Pancreas (tissue), 10 donors: ENCODE results near the gene GSTM3. TPM values are rescaled to one million over a fixed set of nuclear protein-coding genes. Genes with fewer than 3 reads are reported as not detected.

Experiments
- ATAC-seq, 4 donors: fragments of 200-7000 bp; cut with Tn5 transposase; one replicate each; pipeline versions ENCODE4 v1.8.0 to v1.9.1; 2020; ENCODE audit warnings: mild to moderate bottlenecking in 4 of 4, moderate library complexity in 4 of 4
- DNase-seq, 6 donors: peaks; one replicate each; pipeline ENCODE4 v3.0.0-alpha.2; 2020
- FAIRE-seq: peaks from 2 replicates; lab custom pipeline; 2012; peaks lifted over from hg19 to GRCh38; lab: Jason Lieb, UNC
- H3K27ac ChIP-seq, 4 donors: fragments of 200-600 bp; sonication (generic); 1 replicate in 3 of 4; 2 replicates in 1 of 4; pipeline versions ENCODE4 v1.5.0 to v1.8.0; 2020
- H3K27me3 ChIP-seq, 4 donors: fragments of 200-600 bp; one replicate each; pipeline ENCODE4 v1.8.0; 2021
- H3K36me3 ChIP-seq, 3 donors: fragments of 200-600 bp; sonication (generic) in 1 of 3; one replicate each; pipeline versions ENCODE4 v1.5.0 to v1.8.0; 2020 to 2021
- H3K4me1 ChIP-seq, 3 donors: fragments of 200-600 bp; one replicate each; pipeline ENCODE4 v1.8.0; 2021
- H3K4me3 ChIP-seq, 4 donors: fragments of 200-600 bp; sonication (generic) in 2 of 4; one replicate each; pipeline versions ENCODE4 v1.5.0 to v1.8.0; 2020 to 2021
- H3K9me3 ChIP-seq, 4 donors: fragments of 200-600 bp; one replicate each; pipeline ENCODE4 v1.8.0; 2021
- CTCF ChIP-seq, 4 donors: fragments of 200-600 bp; sonication (generic) in 3 of 4; IDR thresholded peaks; one replicate each; pipeline versions ENCODE4 v1.5.0 to v1.8.0; 2021; ENCODE audit warnings: antibody characterized with exemption in 4 of 4
- WGBS, 2 donors: extraction: QIAGEN DNeasy Blood & Tissue Kit; methylation state at CpG; one replicate each; pipeline ENCODE4 v1.1.7; 2013; 5-methylcytosine and 5-hydroxymethylcytosine counted together
- intact Hi-C, 3 donors: fragments of 100-400 bp; cut with DNase I; formaldehyde crosslinking; loops; one replicate each; pipeline versions ENCODE4 v1.11.1 to v1.14.2; 2022
- polyA plus RNA-seq, 2 donors: library from polyadenylated mRNA; stranded (reverse); fragments of 200-250 nt; gene quantifications; one replicate each; pipeline ENCODE4 v1.2.3, GENCODE V29; 2013
- total RNA-seq, 6 donors: library from RNA; stranded (reverse); fragmentation: NEBNext Ultra II Directional in 4 of 6; extraction: Animal tissue kit (Norgen Biotek cat#: 25700) in 4 of 6; gene quantifications; one replicate each; pipeline versions ENCODE4 v1.2.1 to v1.2.4, GENCODE V29; 2021 to 2023
- donor health status: healthy with polysubstance abuse.
- donor health status: DM: no; HTN: no; CAD: no; lungs with moderate emphysema.
- donor health status: DM: no; HTN: no; CAD: no.
- donor health status: control.
- donor health status: control.
- donor health status: Bipolar disorder and iron deficiency.
- donor health status: DM: yes; HTN: yes; CAD: no.
- donor health status: DM: no; HTN: no; CAD: no.
- donor health status: DM: no; HTN: no; CAD: no.
- donor health status: DM: yes; HTN: yes; CAD: no.

GSTM3 gene
- total and polyA plus RNA-seq, 8 donors = 13.9 to 58.1 (median 24.7) TPM

DNA sequence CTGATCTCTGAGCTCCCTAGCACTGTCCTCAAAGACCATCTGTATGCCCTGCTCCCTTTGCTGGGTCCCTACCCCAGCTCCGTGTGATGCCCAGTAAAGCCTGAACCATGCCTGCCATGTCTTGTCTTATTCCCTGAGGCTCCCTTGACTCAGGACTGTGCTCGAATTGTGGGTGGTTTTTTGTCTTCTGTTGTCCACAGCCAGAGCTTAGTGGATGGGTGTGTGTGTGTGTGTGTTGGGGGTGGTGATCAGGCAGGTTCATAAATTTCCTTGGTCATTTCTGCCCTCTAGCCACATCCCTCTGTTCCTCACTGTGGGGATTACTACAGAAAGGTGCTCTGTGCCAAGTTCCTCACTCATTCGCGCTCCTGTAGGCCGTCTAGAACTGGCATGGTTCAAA, 23.1 kb downstream of the GSTM3 start:
- no peaks in the 10 kb centered on the region for H3K9me3 ChIP-seq
- H3K27ac ChIP-seq = no peak overlapping the region
- no peak overlapping the region for H3K4me3 ChIP-seq
- H3K27me3 ChIP-seq = no peaks in the 10 kb centered on the region
- H3K36me3 ChIP-seq = no peaks in the 10 kb centered on the region
- intact Hi-C loops = no loop called here
- TF ChIP-seq CTCF (IDR thresholded peaks at IDR 0.05) = no peak
- FAIRE-seq (no peak), DNase-seq (no peak), ATAC-seq (no peak)
- 78 to 86% methylated on average over 5 of the region's 5 CpGs for WGBS, 2 donors
- no peaks in the 10 kb centered on the region for H3K4me1 ChIP-seq

- no peak for TF ChIP-seq CTCF (IDR thresholded peaks at IDR 0.05)
- no peaks in the 10 kb centered on the region for H3K36me3 ChIP-seq
- H3K27me3 ChIP-seq = no peaks in the 10 kb centered on the region
- WGBS, 2 donors = 52 to 63% methylated on average over 3 of the region's 3 CpGs
- ATAC-seq (no peak), DNase-seq (no peak), FAIRE-seq (no peak)
- H3K9me3 ChIP-seq = no peaks in the 10 kb centered on the region
- no peak overlapping the region for H3K27ac ChIP-seq
- H3K4me1 ChIP-seq = no peaks in the 10 kb centered on the region
- intact Hi-C loops = no loop called here
- H3K4me3 ChIP-seq = no peak overlapping the region
Observed at GRCh38 chr1:109716570-109717090, 24.2 kb downstream of the GSTM3 start.

DNA sequence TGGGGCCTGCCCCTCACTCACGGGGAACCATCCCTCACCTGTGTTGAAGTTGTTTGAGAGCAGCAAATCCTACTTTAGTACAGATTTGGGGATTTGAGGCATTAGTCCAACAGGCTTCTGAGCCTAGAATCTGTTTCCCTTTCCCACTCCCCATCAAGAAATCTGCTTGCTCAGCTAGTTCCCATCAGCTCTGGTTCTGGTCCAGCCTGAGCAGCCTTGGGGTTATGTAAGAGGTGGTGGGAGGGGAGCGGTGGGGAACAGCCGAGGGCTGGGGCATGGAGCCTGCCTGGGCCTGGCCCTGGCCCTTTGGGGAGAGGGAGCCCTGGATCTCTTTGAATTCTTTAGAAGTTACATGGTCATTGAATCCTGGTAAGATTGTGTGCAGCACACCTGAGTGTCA, 24.7 kb downstream of the GSTM3 start:
- no peaks in the 10 kb centered on the region for H3K36me3 ChIP-seq
- TF ChIP-seq CTCF (IDR thresholded peaks at IDR 0.05) = no peak
- H3K27ac ChIP-seq = no peak overlapping the region
- DNase-seq = no peak
- no peaks in the 10 kb centered on the region for H3K4me1 ChIP-seq
- H3K4me3 ChIP-seq = no peak overlapping the region
- intact Hi-C loops = no loop called here
- no peak for FAIRE-seq
- no peaks in the 10 kb centered on the region for H3K9me3 ChIP-seq
- 78 to 84% methylated on average over 3 of the region's 3 CpGs for WGBS, 2 donors
- no peak for ATAC-seq
- H3K27me3 ChIP-seq = no peaks in the 10 kb centered on the region

DNA sequence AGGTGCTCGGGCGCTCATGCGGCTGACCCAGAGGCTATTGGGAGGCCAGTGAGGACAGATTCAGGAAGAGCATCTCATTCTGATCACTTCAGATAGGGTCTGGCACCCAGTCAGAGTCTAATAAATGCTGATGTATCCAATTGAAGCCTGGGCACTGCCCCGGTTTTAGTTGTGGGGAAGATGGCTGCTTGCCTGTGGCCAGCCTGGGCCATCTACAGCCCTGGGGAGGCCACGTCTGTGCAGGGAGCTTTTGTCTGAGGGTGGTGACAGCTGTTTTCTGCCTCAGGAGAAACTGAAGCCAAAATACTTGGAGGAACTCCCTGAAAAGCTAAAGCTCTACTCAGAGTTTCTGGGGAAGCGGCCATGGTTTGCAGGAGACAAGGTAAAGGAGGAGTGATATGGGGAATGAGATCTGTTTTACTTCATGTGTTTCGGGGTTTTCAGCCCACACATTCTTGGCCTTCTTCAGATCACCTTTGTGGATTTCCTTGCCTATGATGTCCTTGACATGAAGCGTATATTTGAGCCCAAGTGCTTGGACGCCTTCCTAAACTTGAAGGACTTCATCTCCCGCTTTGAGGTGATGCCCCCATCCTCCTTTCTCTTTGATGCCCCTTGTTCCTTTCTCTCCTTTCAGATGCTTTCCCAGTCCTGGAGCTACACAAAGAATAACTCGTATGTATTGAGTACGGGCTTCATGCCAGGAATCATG, 26.0 kb downstream of the GSTM3 start:
- DNase-seq (no peak), ATAC-seq (no peak), FAIRE-seq (no peak)
- no peak overlapping the region for H3K4me3 ChIP-seq
- no peak overlapping the region for H3K27ac ChIP-seq
- intact Hi-C loops = no loop called here
- H3K27me3 ChIP-seq = no peaks in the 10 kb centered on the region
- H3K9me3 ChIP-seq = no peaks in the 10 kb centered on the region
- H3K4me1 ChIP-seq = no peaks in the 10 kb centered on the region
- no peak for TF ChIP-seq CTCF (IDR thresholded peaks at IDR 0.05)
- 82 to 83% methylated on average over 12 of the region's 12 CpGs for WGBS, 2 donors
- H3K36me3 ChIP-seq = no peaks in the 10 kb centered on the region

DNA sequence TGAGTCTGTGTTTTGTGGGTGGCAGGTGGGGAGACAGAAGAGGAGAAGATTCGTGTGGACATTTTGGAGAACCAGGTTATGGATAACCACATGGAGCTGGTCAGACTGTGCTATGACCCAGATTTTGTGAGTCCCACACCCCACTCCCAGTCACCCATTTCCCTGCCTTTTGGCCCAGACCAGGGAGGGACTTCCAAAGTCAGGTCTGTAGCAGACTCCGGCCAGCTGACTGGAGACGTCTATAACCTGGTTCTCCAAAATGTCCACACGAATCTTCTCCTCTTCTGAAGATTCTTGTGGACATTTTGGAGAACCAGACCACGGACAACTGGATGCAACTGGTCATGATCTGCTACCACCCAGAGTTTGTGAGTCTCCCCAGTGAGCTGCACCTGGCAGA, 27.2 kb downstream of the GSTM3 start:
- intact Hi-C loops = no loop called here
- H3K27me3 ChIP-seq = no peaks in the 10 kb centered on the region
- TF ChIP-seq CTCF (IDR thresholded peaks at IDR 0.05) = no peak
- DNase-seq = no peak
- H3K4me1 ChIP-seq = no peaks in the 10 kb centered on the region
- H3K9me3 ChIP-seq = no peaks in the 10 kb centered on the region
- no peak for ATAC-seq
- no peak overlapping the region for H3K27ac ChIP-seq
- no peak overlapping the region for H3K4me3 ChIP-seq
- H3K36me3 ChIP-seq = no peaks in the 10 kb centered on the region
- no peak for FAIRE-seq
- 64 to 83% methylated on average over 5 of the region's 5 CpGs for WGBS, 2 donors
